Lower leg skin (tissue), 3 donors: ENCODE measurements around the gene PARM1.

Experiments
- CTCF ChIP-seq, 3 donors: fragments of 450-650 bp; IDR thresholded peaks; one replicate each; pipeline ENCODE4 v1.5.1; 2016; ENCODE audit warnings: antibody characterized with exemption in 3 of 3, mild to moderate bottlenecking in 3 of 3, moderate library complexity in 2 of 3
- POLR2A ChIP-seq, 2 donors: fragments of 450-650 bp; IDR thresholded peaks; one replicate each; pipeline ENCODE4 v1.6.1; 2016 to 2017; ENCODE audit warnings: antibody characterized with exemption in 2 of 2, mild to moderate bottlenecking in 1 of 2, moderate library complexity in 1 of 2

DNA sequence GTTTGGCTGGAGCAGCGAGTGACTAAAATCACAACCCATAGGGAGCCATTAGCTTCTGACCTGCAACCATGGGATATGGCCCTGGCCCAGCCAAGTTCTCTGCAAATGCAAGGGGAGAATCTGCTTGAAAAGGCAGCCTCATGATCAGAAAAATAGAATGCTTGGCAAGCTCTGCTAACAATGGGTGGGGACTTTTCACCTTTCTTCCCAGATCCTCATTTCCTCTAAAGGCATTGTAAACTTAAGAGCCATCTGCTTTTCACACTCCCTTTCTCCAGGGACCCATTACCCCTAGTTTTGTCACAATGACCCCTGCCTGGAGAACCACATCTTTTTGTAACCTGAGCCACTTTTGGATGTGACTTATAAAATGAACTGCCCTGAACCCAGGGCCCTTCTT lies 104.3 kb downstream of the PARM1 start:
- TF ChIP-seq CTCF (IDR thresholded peaks at IDR 0.05) (no peak), POLR2A (IDR thresholded peaks at IDR 0.05) (no peak)
